GM21526 (cell line): ENCODE data around the gene NOTUM.
"Not testable (repeated sequence)": the region's sequence is repeated elsewhere in the genome, so short reads cannot be mapped to it uniquely, and the experiment has no call there.

ENCODE experiments used
- ATAC-seq: cut with Tn5 transposase; IDR thresholded peaks from one replicate; pipeline ENCODE4 v1.9.1; 2021; ENCODE audit warnings: moderate library complexity; ENCODE audit not compliant: unreplicated experiment, low FRiP score

Gene NOTUM

DNA sequence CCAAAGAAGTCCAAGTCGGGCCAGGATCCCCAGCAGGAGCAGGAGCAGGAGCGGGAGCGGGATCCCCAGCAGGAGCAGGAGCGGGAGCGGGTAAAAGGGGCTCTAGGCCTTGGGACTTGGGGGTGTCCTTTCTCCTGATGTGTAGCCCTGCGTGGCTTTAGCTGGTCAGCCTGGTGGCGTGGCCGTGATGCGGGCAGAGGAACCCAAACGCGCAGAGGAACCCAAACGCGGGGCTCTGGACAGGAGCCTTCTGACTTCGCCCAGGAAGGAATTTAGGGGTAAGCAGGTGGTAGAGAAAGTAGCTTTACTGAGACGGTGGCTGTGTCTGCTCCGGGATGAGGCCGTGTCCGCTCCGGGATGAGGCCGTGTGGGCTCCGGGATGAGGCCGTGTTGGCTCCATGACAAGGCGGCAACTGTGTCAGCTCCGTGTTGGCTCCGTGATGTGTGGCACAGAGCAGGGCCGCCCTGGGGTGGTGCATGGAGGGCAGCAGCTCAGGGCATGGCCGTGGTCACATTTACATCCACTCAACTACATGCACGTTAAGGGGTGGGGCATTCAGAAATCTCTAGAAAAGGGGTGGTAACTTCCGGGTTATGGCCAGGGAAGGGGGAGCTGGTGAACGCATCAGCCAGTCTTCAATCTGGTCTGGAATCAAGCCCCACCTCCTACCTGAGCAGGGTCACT is 35.9 kb upstream of the NOTUM start:
- ATAC-seq = no peak

GRCh38 chr17:81996232-81996756 is 35.3 kb upstream of the NOTUM start:
- no peak for ATAC-seq

DNA sequence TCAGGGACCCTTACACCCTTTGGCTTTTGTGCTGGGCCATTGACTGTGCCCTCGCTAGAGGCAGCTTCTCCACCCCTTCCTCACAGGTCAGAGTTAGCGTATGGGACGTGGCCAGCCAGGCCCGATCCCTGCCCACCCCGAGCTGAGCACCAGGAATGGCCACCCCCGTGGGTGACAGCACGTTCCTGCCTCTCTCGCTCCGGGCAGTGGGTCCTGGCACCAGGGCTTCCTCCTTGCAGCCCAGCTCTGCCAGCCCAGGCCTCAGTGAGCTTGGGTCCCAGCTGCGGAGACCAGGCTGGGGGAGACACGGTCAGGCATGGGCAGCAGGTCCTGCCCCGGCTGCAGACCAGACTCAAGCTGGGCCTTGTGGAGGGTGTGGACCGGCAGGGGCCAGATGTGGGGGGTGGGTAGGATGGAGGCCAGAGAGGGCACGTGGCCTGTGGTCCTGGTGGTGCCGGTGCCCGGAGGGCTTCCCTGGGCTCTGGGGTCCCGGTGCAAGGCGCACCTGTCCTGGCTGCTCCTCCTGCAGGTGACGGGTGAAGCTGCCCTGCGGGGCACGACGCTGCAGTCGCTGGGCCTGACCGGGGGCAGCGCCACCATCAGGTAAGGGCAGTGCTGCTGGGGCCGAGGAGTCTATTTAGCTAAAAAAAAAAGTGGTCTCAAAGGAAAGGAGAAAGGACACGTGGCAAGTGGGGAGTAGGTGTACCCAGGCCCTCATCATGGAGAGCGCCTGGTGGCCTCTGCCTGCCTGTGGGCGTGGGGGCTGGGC is 34.7 kb upstream of the NOTUM start:
- ATAC-seq = no peak

DNA sequence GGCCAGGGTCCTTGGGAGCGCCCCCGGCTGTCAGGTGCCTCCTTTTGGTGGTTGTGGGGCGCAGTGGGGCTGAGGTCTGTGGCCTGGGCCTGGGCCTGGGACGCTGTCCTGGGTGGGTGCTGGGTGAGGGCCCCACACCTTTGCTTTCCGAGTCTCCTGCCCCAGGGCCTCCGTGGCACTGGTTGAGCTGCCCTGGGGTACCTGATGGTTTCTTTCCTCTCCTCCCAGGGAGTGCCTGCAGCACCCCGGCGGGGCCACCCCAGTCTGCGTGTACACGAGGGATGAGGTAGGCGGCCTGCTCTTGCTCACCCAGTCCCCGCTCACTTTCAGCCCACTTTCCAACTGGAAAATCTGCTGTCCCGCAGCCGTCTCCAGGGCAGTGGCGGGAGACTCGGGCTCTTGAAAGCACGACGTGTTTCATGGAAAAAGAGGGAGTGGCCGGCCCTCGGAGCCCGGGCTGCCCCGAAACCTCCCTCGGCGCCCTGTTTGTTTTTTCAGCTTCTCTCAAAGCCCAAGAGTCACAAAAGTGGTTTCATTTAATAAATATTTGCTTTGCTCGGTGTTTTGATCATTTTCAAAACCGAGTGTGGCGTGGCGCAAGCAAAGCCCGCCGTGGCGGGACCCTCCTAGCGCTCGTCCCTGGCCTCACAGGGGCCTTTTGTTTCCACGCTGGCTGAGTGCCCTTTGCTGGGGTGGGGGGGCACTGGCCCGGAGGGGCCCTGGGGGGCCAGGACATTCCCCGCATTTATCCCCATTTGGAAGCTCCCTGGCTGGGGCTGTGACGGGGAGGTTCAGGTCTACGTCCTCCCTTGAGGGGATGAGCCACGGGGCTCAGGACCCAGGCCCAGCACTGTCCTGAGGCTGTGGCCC is 33.8 kb upstream of the NOTUM start:
- no peak for ATAC-seq

- no peak for ATAC-seq
These were observed 33.0 kb upstream of the NOTUM start for GRCh38 chr17:81993729-81994592.

DNA sequence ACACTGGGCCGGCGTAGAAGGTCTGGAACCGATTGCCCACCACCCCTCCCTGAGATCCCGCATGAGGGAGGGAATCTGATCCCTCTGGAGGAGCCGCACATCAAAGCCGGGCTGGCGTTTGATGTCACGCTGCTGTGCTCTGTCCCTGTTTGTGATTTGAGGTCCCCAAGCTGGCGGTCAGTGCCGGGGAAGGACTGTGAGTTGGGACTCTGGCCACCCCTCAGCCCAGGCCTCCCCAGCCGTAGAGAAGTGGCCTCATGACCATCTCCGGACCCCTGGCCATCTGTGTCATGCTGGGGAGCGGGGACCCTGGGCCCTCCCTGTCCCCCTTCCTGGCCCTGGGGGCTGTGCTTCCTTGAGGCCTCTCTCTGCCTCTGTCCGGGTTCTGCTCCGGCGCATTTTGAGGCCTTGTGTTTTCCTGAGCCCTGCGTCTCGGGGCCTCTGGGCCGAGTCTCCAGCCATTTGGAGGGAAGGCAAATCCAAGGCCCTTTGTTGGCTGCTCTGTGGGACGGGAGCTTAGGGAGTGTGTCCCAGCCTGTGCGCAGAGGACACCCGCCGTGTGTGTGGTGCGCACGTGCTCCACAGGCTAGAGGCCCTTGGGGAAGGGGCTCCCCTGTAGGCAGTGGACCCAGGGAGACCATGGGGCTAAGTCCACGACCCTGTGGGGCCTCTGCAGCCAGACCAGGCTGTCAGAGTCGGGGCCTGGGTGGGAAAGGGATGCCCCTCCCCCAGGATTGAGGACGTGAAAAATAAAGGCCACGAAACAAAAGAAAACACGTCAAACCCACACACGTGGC is 31.5 kb upstream of the NOTUM start:
- ATAC-seq = no peak

- ATAC-seq = no peak
These were observed 30.8 kb upstream of the NOTUM start for GRCh38 chr17:81991684-81992305.

DNA sequence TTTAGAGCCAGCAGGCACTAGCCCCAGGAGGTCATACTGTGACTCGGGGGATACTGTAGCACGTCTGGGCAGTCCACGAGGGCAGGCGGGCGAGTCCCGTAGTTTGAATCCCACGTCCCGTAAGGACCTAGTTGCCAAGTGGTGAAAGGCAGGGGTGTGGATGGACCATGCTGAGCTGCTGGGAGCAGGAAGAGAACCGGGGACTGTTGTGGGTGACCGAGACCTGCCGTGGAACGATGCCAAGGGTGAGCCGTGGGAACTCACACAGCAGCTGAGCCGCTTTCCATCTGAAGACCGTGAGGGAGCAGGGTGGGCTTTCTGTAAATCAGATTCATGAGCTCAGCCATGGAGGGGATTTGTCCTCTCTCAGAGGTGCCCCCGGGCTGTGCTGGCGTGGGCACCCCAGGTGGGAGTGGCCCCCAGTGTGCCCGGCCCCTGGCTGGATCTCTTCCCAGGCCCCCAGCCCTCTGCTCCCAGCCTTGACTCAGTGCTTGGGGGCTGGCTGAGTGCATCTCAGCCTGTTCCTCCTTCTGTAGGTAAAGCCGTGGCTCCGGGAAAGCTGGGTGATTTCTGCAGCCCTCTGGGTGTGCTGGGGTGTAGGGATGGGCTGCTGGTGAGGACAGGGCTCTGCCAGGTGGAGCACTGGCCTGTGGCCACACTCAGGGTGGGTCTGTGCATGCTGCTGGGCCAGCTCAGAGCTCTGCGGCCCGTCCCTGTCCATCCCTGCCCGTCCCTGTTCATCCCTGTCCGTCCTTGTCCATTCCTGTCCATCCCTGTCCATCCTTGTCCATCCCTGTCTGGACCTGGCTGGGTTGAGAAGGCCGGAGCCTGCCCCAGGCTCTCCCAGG is 30.1 kb upstream of the NOTUM start:
- ATAC-seq = no peak

GRCh38 chr17:81987161-81987770 is 26.3 kb upstream of the NOTUM start:
- ATAC-seq = no peak

- ATAC-seq = no peak
These were observed 25.6 kb upstream of the NOTUM start for GRCh38 chr17:81986606-81987005.

DNA sequence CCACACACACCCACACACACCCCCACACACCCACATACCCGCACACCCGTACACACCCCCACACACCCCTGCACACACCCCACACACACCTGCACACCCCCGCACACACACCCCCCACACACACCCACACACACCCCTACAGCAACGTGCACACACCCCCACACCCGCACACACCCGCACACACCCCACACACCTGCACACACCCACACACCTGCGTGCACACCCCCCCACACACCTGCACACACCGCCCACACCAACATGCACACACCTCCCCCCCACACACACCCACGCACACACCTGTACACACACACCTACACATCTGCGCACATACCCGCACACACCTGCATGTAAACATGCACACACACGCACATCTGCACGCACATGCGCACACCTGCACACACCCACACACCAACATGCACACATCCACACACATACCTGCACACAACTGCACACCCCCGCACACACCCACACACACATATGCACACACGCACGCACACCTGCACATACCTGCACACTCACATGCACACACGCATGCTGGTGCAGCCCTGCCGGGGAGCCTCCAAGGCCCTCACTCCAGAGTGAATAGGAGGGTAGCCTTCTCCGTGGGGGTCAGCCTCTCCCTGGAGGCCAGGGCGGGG is 23.9 kb upstream of the NOTUM start:
- no peak for ATAC-seq

DNA sequence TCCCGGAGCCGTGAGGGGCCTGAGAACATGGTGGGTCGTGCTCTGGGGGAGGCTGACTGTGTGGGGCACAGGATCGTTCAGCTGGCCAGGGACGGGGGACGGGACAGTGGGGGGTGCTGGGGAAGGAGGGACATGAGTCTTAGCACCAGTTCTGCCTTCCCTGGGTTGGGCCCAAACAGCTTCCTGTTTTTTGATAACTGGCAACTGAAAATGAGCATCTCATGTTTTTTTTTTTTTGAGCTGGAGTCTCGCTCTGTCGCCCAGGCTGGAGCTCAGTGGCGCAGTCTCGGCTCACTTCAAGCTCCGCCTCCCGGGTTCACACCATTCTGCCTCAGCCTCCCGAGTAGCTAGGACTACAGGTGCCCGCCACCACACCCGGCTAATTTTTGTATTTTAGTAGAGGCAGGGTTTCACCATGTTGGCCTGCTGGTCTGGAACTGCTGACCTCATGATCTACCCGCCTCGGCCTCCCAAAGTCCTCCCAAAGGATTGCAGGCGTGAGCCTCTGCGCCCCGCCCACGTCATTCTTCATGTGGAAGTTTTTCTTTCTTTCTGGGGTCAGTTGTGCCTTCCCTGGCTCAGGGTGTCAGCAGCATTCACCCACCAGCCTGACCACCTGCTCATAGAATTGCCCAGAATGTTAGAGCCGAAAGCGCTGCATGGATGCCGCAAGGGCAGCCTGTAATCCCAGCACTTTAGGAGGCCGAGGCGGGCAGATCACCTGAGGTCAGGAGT is 22.8 kb upstream of the NOTUM start:
- no peak for ATAC-seq

DNA sequence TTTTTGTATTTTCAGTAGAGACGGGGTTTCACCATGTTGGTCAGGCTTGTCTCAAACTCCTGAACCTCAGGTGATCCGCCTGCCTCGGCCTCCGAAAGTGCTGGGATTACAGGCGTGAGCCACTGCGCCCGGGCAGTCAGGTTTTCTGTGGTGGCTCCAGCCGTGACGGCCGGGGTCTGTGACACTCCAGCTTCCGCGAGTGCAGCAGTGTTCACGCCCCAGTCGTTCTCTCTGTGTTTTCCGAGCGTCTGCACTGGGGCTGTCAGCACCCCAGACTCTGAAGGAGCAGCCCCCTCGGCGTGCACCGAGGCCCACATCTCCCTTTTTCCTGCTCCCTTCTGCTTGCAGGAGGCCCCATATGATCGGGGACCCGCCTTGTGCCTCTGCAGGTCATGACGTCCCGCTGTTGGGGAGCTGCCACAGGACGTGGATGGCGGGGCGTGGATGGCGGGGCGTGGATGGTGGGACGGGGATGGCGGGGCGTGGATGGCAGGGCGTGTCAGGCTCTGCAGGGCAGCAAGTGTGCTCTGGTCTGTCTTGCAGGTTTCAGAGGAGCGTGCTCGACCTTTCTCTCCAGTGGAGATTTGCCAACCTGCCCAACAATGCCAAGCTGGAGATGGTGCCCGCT is 22.1 kb upstream of the NOTUM start:
- no peak for ATAC-seq

DNA sequence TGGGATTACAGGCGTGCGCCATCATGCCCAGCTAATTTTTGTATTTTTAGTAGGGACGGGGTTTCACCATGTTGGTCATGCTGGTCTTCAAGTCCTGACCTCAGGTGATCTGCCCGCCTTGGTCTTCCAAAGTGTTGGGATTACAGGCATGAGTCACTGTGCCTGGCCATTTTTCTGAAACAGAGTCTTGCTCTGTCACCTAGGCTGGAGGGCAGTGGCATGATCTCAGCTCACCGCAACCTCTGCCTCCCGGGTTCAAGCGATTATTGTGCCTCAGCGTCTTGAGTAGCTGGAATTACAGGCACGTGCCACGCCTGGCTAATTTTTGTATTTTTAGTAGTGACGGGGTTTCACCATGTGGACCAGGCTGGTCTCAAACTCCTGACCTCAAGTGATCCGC is 20.5 kb upstream of the NOTUM start:
- not testable (repeated sequence) for ATAC-seq

DNA sequence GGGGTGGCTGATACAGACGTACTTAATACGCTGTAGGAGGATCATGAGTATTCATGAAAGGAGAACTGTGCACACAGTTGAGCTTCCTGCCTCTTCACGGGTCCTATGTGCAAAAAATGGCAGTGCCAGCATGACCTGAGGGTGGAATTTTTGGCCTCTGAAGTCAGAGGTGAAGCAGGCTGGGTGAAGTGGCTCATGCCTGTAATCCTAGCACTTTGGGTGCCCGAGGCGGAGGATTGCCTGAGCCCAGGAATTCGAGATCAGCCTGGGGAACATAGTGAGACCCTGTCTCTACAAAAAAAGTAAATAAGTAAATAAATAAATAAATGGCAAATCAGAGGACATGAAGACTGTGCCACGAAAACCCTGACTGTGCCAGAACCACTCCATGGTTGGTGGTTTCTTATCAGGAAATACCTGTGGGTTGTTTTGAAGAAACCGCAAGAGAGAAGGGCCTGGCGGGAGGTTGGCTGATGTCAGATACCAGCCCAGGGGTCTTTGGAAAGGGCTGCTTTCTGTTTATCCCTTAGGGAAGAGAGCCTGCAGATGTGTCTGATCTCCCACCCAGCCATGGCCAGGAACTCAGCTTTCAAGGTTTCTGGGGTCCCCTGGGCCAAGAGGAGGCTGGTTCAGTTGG is 19.8 kb upstream of the NOTUM start:
- ATAC-seq = no peak
